SK-N-SH (cell line): Measurements from ENCODE around the gene CALU.

Experiments
- CTCF ChIP-seq: fragments of 200-600 bp; sonication (generic); IDR thresholded peaks from 2 replicates; pipeline ENCODE4 v1.6.1; 2017; ENCODE audit warnings: antibody characterized with exemption, mild to moderate bottlenecking, moderate library complexity
- MEF2A ChIP-seq: IDR thresholded peaks from 2 replicates; pipeline ENCODE4 v1.4.0; 2012; ENCODE audit warnings: low read depth, borderline replicate concordance
- NFIC ChIP-seq: IDR thresholded peaks from 2 replicates; pipeline ENCODE4 v1.4.0; 2012; ENCODE audit warnings: borderline replicate concordance
- POLR2AphosphoS5 ChIP-seq: IDR thresholded peaks from 2 replicates; pipeline ENCODE4 v1.6.1; 2012; ENCODE audit warnings: low read depth, low read length
- RAD21 ChIP-seq: IDR thresholded peaks from 2 replicates; pipeline ENCODE4 v1.6.1; 2012; ENCODE audit warnings: mild to moderate bottlenecking, low read length
- TCF12 ChIP-seq: IDR thresholded peaks from 2 replicates; pipeline ENCODE4 v1.4.0; 2012
- USF2 ChIP-seq: fragments of 150-350 bp; IDR thresholded peaks from 2 replicates; pipeline ENCODE4 v1.6.1; 2017; ENCODE audit warnings: antibody characterized with exemption, low read length, low read depth, borderline replicate concordance

- no peak for TF ChIP-seq CTCF
- no peak for TF ChIP-seq TCF12
- no peak for TF ChIP-seq POLR2AphosphoS5
- TF ChIP-seq NFIC, result no peak
- no peak for TF ChIP-seq USF2
- TF ChIP-seq RAD21, result no peak
- no peak for TF ChIP-seq MEF2A
These were observed 3.7 kb upstream of the CALU start for GRCh38 chr7:128735436-128735835.
